ENCODE data around the gene CLEC16A. TPM values are rescaled to one million over a fixed set of nuclear protein-coding genes. Genes with fewer than 3 reads are reported as not detected.

The CLEC16A gene
- total RNA-seq, 1 donor = 35.5 TPM

GRCh38 chr16:11075163-11075562, 130.8 kb downstream of the CLEC16A start:
- no peak for DNase-seq (ENCODE audit: low read depth in 2 of 3, low spot score in 2 of 3)

GRCh38 chr16:11076259-11077018, 132.1 kb downstream of the CLEC16A start:
- DNase-seq (ENCODE audit: low read depth in 2 of 3, low spot score in 2 of 3) = no peak

GRCh38 chr16:11078812-11079459, 134.6 kb downstream of the CLEC16A start:
- no peak for DNase-seq (ENCODE audit: low read depth in 2 of 3, low spot score in 2 of 3)

- no peak for DNase-seq (ENCODE audit: low read depth in 2 of 3, low spot score in 2 of 3)
These were observed 135.4 kb downstream of the CLEC16A start for GRCh38 chr16:11079652-11080187.

GRCh38 chr16:11080327-11080967, 136.1 kb downstream of the CLEC16A start:
- DNase-seq (ENCODE audit: low read depth in 2 of 3, low spot score in 2 of 3) = no peak

GRCh38 chr16:11080999-11081630, 136.8 kb downstream of the CLEC16A start:
- no peak for DNase-seq (ENCODE audit: low read depth in 2 of 3, low spot score in 2 of 3)

GRCh38 chr16:11082108-11082859, 137.9 kb downstream of the CLEC16A start:
- DNase-seq (ENCODE audit: low read depth in 2 of 3, low spot score in 2 of 3) = no peak

- no peak for DNase-seq (ENCODE audit: low read depth in 2 of 3, low spot score in 2 of 3)
These were observed 138.6 kb downstream of the CLEC16A start for GRCh38 chr16:11082860-11083388.

GRCh38 chr16:11084484-11084875, 140.1 kb downstream of the CLEC16A start:
- no peak for DNase-seq (ENCODE audit: low read depth in 2 of 3, low spot score in 2 of 3)

GRCh38 chr16:11084876-11085485, 140.6 kb downstream of the CLEC16A start:
- DNase-seq (ENCODE audit: low read depth in 2 of 3, low spot score in 2 of 3) = no peak

GRCh38 chr16:11085916-11086315, 141.6 kb downstream of the CLEC16A start:
- no peak for DNase-seq (ENCODE audit: low read depth in 2 of 3, low spot score in 2 of 3)

GRCh38 chr16:11087691-11088073, 143.3 kb downstream of the CLEC16A start:
- no peak for DNase-seq (ENCODE audit: low read depth in 2 of 3, low spot score in 2 of 3)

- DNase-seq (ENCODE audit: low read depth in 2 of 3, low spot score in 2 of 3) = no peak
These were observed 143.8 kb downstream of the CLEC16A start for GRCh38 chr16:11088074-11088730.

GRCh38 chr16:11088831-11089230, 144.5 kb downstream of the CLEC16A start:
- no peak for DNase-seq (ENCODE audit: low read depth in 2 of 3, low spot score in 2 of 3)

- no peak for DNase-seq (ENCODE audit: low read depth in 2 of 3, low spot score in 2 of 3)
These were observed 145.2 kb downstream of the CLEC16A start for GRCh38 chr16:11089504-11090124.

GRCh38 chr16:11090232-11090631, 145.9 kb downstream of the CLEC16A start:
- no peak for DNase-seq (ENCODE audit: low read depth in 2 of 3, low spot score in 2 of 3)

GRCh38 chr16:11091021-11091785, 146.8 kb downstream of the CLEC16A start:
- peak in 2 of 3 donors; percentile 37 to 76 for DNase-seq (ENCODE audit: low read depth in 2 of 3, low spot score in 2 of 3)

Measured in hematopoietic multipotent progenitor cell (in vitro differentiated cells).